Measurements from ENCODE around the gene ZBTB7C. TPM values are rescaled to one million over a fixed set of nuclear protein-coding genes. Genes with fewer than 3 reads are reported as not detected.
"Not testable (repeated sequence)": the region's sequence is repeated elsewhere in the genome, so short reads cannot be mapped to it uniquely, and the experiment has no call there.

The ZBTB7C gene
- total RNA-seq, 1 experiment from 2014 or later, result 0.18 TPM

DNA sequence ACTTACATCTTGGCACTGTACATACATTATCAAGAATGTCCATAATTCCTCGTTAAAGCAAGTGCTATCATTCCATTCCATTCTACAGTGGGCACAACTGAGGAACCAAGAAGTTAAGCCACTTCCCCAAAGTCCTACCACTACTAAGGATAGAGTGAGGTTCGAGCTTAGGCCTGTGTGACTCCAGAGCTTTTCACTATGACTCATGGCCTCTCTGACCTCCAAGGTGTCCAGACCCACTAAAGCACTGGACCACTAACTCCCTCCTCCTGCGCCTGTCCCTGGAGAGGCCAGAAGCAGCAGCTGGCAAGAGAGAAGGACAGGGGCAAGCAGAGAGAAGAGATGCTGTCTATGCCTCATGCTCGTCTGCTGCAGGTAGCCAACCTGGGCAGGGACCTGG, 117.0 kb downstream of the ZBTB7C start:
- Mint-ChIP-seq H3K4me3 (ENCODE audit: unreplicated experiment) (no peak overlapping the region), H3K9me3 (ENCODE audit: unreplicated experiment) (no peaks in the 10 kb centered on the region)
- CTCF ChIA-PET, result no interaction called here

DNA sequence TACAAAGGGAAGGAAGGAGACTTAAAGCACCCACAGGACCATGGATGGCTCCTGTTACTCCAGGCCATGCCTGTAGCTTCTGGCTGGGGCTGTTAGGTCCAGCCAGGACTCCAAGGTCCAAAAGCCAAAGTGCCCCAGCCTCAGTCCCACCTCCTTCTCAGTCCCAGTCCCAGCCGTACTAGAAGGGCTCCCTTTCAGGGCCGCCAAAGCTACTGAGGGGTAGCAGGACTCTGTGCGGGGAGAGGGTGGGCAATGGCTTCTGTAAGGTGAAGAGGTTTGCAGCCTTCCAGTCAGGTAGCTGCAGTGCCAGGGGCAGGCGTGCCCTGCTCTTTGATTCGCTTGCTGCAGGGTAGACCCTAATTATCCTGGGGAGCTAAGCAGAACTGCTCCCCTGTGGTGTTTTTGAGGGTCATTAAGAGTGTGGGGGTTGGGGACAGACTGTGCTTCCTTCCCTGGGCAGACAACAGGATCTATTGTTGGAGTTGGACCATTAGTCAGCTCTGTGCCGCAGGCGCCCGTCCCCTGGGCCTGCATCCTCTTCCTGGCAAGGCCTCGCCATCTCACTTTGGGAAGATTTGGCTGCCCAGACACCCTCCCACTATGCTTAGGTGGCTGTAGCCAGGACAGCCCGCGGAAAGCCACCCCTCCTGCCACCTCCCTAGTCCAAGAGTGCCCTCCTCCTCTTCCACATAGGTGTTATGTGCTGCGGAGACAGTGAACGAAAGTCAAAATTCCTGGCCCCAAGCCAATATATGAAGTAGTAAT, 118.8 kb downstream of the ZBTB7C start:
- Histone ChIP-seq H3K4me3 (ENCODE audit: low read depth, low read length) (no peak overlapping the region), H3K27me3 (replicated peaks; ENCODE audit: control insufficient read depth, insufficient read depth, low read length) (no peaks in the 10 kb centered on the region), H3K36me3 (ENCODE audit: control insufficient read depth, insufficient read depth, low read length) (no peaks in the 10 kb centered on the region), H3K4me1 (no peaks in the 10 kb centered on the region), H3K9me3 (no peaks in the 10 kb centered on the region)
- no TSS peak for BruUV-seq (replicated peaks)
- Mint-ChIP-seq H3K27me3 (ENCODE audit: insufficient read depth, unreplicated experiment) (no peaks in the 10 kb centered on the region), H3K36me3 (ENCODE audit: insufficient read depth, unreplicated experiment) (no peaks in the 10 kb centered on the region), H3K4me1 (ENCODE audit: low read depth, unreplicated experiment) (no peaks in the 10 kb centered on the region), H3K9me3 (ENCODE audit: unreplicated experiment) (no peaks in the 10 kb centered on the region), H3K27ac (ENCODE audit: unreplicated experiment) (no peak overlapping the region), H3K4me3 (ENCODE audit: unreplicated experiment) (no peak overlapping the region)
- no peak for TF ChIP-seq CTCF (IDR thresholded peaks at IDR 0.05; ENCODE audit: insufficient read depth in 1 of 2, low read depth in 1 of 2, low read length in 1 of 2, severe bottlenecking in 1 of 2, unreplicated experiment in 1 of 2)
- ChIA-PET POLR2A (no interaction called here), CTCF (no interaction called here)
- intact Hi-C loops (cut with micrococcal nuclease; ENCODE audit: unreplicated experiment), result no loop called here
- DNase-seq, result no peak

More for the DNA sequence above, 117.0 kb downstream of the ZBTB7C start:
- Histone ChIP-seq H3K36me3 (ENCODE audit: control insufficient read depth, insufficient read depth, low read length) (no peaks in the 10 kb centered on the region), H3K9me3 (no peaks in the 10 kb centered on the region), H3K4me1 (no peaks in the 10 kb centered on the region), H3K4me3 (ENCODE audit: low read depth, low read length) (no peak overlapping the region), H3K27me3 (replicated peaks; ENCODE audit: control insufficient read depth, insufficient read depth, low read length) (no peaks in the 10 kb centered on the region)
- no peaks in the 10 kb centered on the region for H3K36me3 Mint-ChIP-seq (ENCODE audit: insufficient read depth, unreplicated experiment)
- no TSS peak for BruUV-seq (replicated peaks)
- POLR2A ChIA-PET, result no interaction called here
- H3K4me1 Mint-ChIP-seq (ENCODE audit: low read depth, unreplicated experiment), result no peaks in the 10 kb centered on the region
- no peak for TF ChIP-seq CTCF (IDR thresholded peaks at IDR 0.05; ENCODE audit: insufficient read depth in 1 of 2, low read depth in 1 of 2, low read length in 1 of 2, severe bottlenecking in 1 of 2, unreplicated experiment in 1 of 2)
- intact Hi-C loops (cut with micrococcal nuclease; ENCODE audit: unreplicated experiment), result no loop called here
- DNase-seq, result no peak
- H3K27me3 Mint-ChIP-seq (ENCODE audit: insufficient read depth, unreplicated experiment), result no peaks in the 10 kb centered on the region
- H3K27ac Mint-ChIP-seq (ENCODE audit: unreplicated experiment), result no peak overlapping the region

- Mint-ChIP-seq H3K27ac (ENCODE audit: unreplicated experiment) (no peak overlapping the region), H3K4me3 (ENCODE audit: unreplicated experiment) (no peak overlapping the region), H3K27me3 (ENCODE audit: insufficient read depth, unreplicated experiment) (no peaks in the 10 kb centered on the region), H3K4me1 (ENCODE audit: low read depth, unreplicated experiment) (no peaks in the 10 kb centered on the region), H3K9me3 (ENCODE audit: unreplicated experiment) (no peaks in the 10 kb centered on the region), H3K36me3 (ENCODE audit: insufficient read depth, unreplicated experiment) (no peaks in the 10 kb centered on the region)
- H3K4me3 ChIP-seq (ENCODE audit: low read depth, low read length), result no peak overlapping the region
- BruUV-seq (replicated peaks), result no TSS peak
- no peaks in the 10 kb centered on the region for H3K4me1 ChIP-seq
- TF ChIP-seq CTCF (IDR thresholded peaks at IDR 0.05; ENCODE audit: insufficient read depth in 1 of 2, low read depth in 1 of 2, low read length in 1 of 2, severe bottlenecking in 1 of 2, unreplicated experiment in 1 of 2), result no peak
- intact Hi-C loops (cut with micrococcal nuclease; ENCODE audit: unreplicated experiment), result no loop called here
- no peaks in the 10 kb centered on the region for H3K36me3 ChIP-seq (ENCODE audit: control insufficient read depth, insufficient read depth, low read length)
- ChIA-PET POLR2A (no interaction called here), CTCF (no interaction called here)
- no peak for DNase-seq
- no peaks in the 10 kb centered on the region for H3K9me3 ChIP-seq
- H3K27me3 ChIP-seq (replicated peaks; ENCODE audit: control insufficient read depth, insufficient read depth, low read length), result no peaks in the 10 kb centered on the region
These were observed 124.4 kb downstream of the ZBTB7C start for GRCh38 chr18:48284743-48285142.

DNA sequence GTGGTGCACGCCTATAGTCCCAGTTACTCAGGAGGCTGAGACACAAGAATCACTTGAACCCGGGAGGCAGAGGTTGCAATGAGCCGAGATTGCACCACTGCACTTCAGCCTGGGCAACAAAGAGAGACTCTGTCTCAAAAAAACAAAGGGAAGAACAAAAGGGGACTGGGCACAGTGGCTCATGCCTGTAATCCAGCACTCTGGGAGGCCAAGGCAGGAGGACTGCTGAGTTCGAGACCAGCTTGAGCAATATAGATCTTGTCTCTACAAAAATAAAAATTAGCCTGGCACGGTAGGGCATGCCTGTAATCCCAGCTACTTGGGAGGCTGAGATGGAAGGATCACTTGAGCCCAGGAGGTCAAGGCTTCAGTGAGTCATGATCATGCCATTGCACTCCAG, 125.2 kb downstream of the ZBTB7C start:
- H3K4me3 ChIP-seq (ENCODE audit: low read depth, low read length); H3K36me3 ChIP-seq (ENCODE audit: control insufficient read depth, insufficient read depth, low read length); intact Hi-C loops (cut with micrococcal nuclease; ENCODE audit: unreplicated experiment); H3K27ac Mint-ChIP-seq (ENCODE audit: unreplicated experiment); H3K4me1 Mint-ChIP-seq (ENCODE audit: low read depth, unreplicated experiment); H3K27me3 ChIP-seq (replicated peaks; ENCODE audit: control insufficient read depth, insufficient read depth, low read length); H3K9me3 Mint-ChIP-seq (ENCODE audit: unreplicated experiment); DNase-seq; H3K9me3 ChIP-seq; H3K36me3 Mint-ChIP-seq (ENCODE audit: insufficient read depth, unreplicated experiment); H3K27me3 Mint-ChIP-seq (ENCODE audit: insufficient read depth, unreplicated experiment); H3K4me1 ChIP-seq; POLR2A ChIA-PET; H3K4me3 Mint-ChIP-seq (ENCODE audit: unreplicated experiment); CTCF ChIA-PET; BruUV-seq (replicated peaks): not testable (repeated sequence)

- CTCF ChIA-PET; H3K9me3 Mint-ChIP-seq (ENCODE audit: unreplicated experiment); BruUV-seq (replicated peaks): not testable (repeated sequence)
These were observed 127.7 kb downstream of the ZBTB7C start for GRCh38 chr18:48281460-48281859.

More at GRCh38 chr18:48281460-48281859, 127.7 kb downstream of the ZBTB7C start:
- H3K9me3 ChIP-seq; intact Hi-C loops (cut with micrococcal nuclease; ENCODE audit: unreplicated experiment); DNase-seq; H3K36me3 ChIP-seq (ENCODE audit: control insufficient read depth, insufficient read depth, low read length); H3K4me3 Mint-ChIP-seq (ENCODE audit: unreplicated experiment); H3K4me3 ChIP-seq (ENCODE audit: low read depth, low read length); H3K27me3 Mint-ChIP-seq (ENCODE audit: insufficient read depth, unreplicated experiment); POLR2A ChIA-PET; H3K27me3 ChIP-seq (replicated peaks; ENCODE audit: control insufficient read depth, insufficient read depth, low read length); H3K4me1 ChIP-seq; H3K27ac Mint-ChIP-seq (ENCODE audit: unreplicated experiment); H3K36me3 Mint-ChIP-seq (ENCODE audit: insufficient read depth, unreplicated experiment); H3K4me1 Mint-ChIP-seq (ENCODE audit: low read depth, unreplicated experiment): not testable (repeated sequence)
